Measurements from ENCODE around the gene CACNA1A.

GRCh38 chr19:13410946-13411345, 95.3 kb downstream of the CACNA1A start:
- TF ChIP-seq CTCF (IDR thresholded peaks at IDR 0.05) (no peak), POLR2A (IDR thresholded peaks at IDR 0.05; ENCODE audit: low read depth) (no peak), POLR2AphosphoS5 (IDR thresholded peaks at IDR 0.05) (no peak)

Data from esophagus muscularis mucosa (tissue), 3 donors.